ENCODE data around the gene IFI27L2.

- peak; percentile 67 to 79 for TF ChIP-seq POLR2A (IDR thresholded peaks at IDR 0.05)
- TF ChIP-seq CTCF (IDR thresholded peaks at IDR 0.05), result no peak
These were observed 18.7 kb downstream of the IFI27L2 start, which contains the start of gene IFI27 for GRCh38 chr14:94110552-94111181.
